A549 (cell line): ENCODE measurements around the gene ATG4D. TPM values are rescaled to one million over a fixed set of nuclear protein-coding genes. Genes with fewer than 3 reads are reported as not detected.

Experiments
- ATAC-seq, 2 experiments: fragments of 200-7000 bp in 1 of 2; fragments of >200 bp in 1 of 2; cut with Nextera tagmentation in 1 of 2; cut with Tn5 transposase in 1 of 2; 3 replicates each; pipeline versions ENCODE4 v1.8.0 to v1.9.1; 2018 to 2020; ENCODE audit warnings: mild to moderate bottlenecking in 1 of 2, moderate library complexity in 1 of 2
- CTCF ChIA-PET: fragments of 300-600 bp; sonication (Branson Sonifier 250); formaldehyde crosslinking; extraction: SDS; loops from one replicate; lab custom pipeline; 2021; ENCODE audit warnings: antibody characterized with exemption, inconsistent platforms; lab: Yijun Ruan, JAX
- POLR2A ChIA-PET: fragments of 350-600 bp; formaldehyde crosslinking; extraction: SDS; loops from one replicate; lab custom pipeline; 2021; ENCODE audit warnings: antibody characterized with exemption, inconsistent platforms; lab: Yijun Ruan, JAX
- DNase-seq, 2 experiments: peaks; one replicate each; pipeline versions ENCODE4 v3.0.0 to v3.0.0-alpha.2; 2011 to 2016; ENCODE audit warnings: low read depth in 1 of 2, low spot score in 1 of 2
- FAIRE-seq: peaks from 2 replicates; lab custom pipeline; 2011; peaks lifted over from hg19 to GRCh38; lab: Jason Lieb, UNC
- H3K27ac ChIP-seq, 2 experiments: fragments of >200 bp; sonication (Bioruptor Twin); formaldehyde crosslinking; 3 replicates each; pipeline ENCODE4 v1.5.1; 2016 to 2017
- H3K4me1 ChIP-seq: fragments of >200 bp; sonication (Bioruptor Twin); formaldehyde crosslinking; 3 replicates; pipeline ENCODE4 v1.6.1; 2016
- H3K4me2 ChIP-seq: fragments of >200 bp; sonication (Bioruptor Twin); formaldehyde crosslinking; 3 replicates; pipeline ENCODE4 v1.6.1; 2016
- H3K4me3 ChIP-seq: fragments of >200 bp; sonication (Bioruptor Twin); formaldehyde crosslinking; 3 replicates; pipeline ENCODE4 v1.5.1; 2016
- H3K9me3 ChIP-seq: fragments of >200 bp; sonication (Bioruptor Twin); formaldehyde crosslinking; 3 replicates; pipeline ENCODE4 v1.6.1; 2016
- CEBPB ChIP-seq, 2 experiments: fragments of >200 bp in 1 of 2; sonication (Bioruptor Twin) in 1 of 2; formaldehyde crosslinking in 1 of 2; IDR thresholded peaks; 2 replicates each; pipeline ENCODE4 v1.6.1; 2012 to 2016
- EHMT2 ChIP-seq: fragments of 200-600 bp; sonication (generic); IDR thresholded peaks from 2 replicates; pipeline ENCODE4 v1.6.1; 2016; ENCODE audit warnings: antibody characterized with exemption, low read depth, mild to moderate bottlenecking, moderate library complexity
- ELK1 ChIP-seq: fragments of 150-350 bp; IDR thresholded peaks from 2 replicates; pipeline ENCODE4 v1.6.1; 2014; ENCODE audit warnings: low read depth, mild to moderate bottlenecking, low read length
- EP300 ChIP-seq, 2 experiments: fragments of >200 bp; sonication (Bioruptor Twin); formaldehyde crosslinking; IDR thresholded peaks; 2 replicates in 1 of 2; 3 replicates in 1 of 2; pipeline ENCODE4 v1.6.1; 2016 to 2017
- HDAC2 ChIP-seq: fragments of 200-600 bp; sonication (generic); IDR thresholded peaks from 2 replicates; pipeline ENCODE4 v1.6.1; 2016
- NFE2L2 ChIP-seq: fragments of 150-350 bp; conservative IDR thresholded peaks from 2 replicates; pipeline ENCODE4 v1.6.1; 2014; ENCODE audit warnings: low read length
- POLR2AphosphoS2 ChIP-seq: conservative IDR thresholded peaks from 2 replicates; pipeline ENCODE4 v1.6.1; 2012; ENCODE audit warnings: low read length, improper control_type of control experiment, inconsistent platforms
- RARB ChIP-seq: fragments of 250-450 bp; sonication (Bioruptor Pico); IDR thresholded peaks from 2 replicates; pipeline ENCODE4 v1.8.0; 2021; ENCODE audit warnings: mild to moderate bottlenecking, moderate library complexity
- REST ChIP-seq: fragments of 200-600 bp; sonication (generic); IDR thresholded peaks from 2 replicates; pipeline ENCODE4 v1.6.1; 2016; ENCODE audit warnings: antibody characterized with exemption, mild to moderate bottlenecking, moderate library complexity
- RNF2 ChIP-seq: fragments of 200-600 bp; sonication (generic); IDR thresholded peaks from 2 replicates; pipeline ENCODE4 v1.6.1; 2016; ENCODE audit warnings: low read depth, mild to moderate bottlenecking, antibody characterized with exemption, moderate library complexity, borderline replicate concordance
- ZFP36 ChIP-seq: fragments of 450-650 bp; IDR thresholded peaks from 2 replicates; pipeline ENCODE4 v1.6.1; 2014; ENCODE audit warnings: borderline replicate concordance; ENCODE audit not compliant: partially characterized antibody
- WGBS: methylation state at CpG from one replicate; pipeline ENCODE4 v1.1.6; 2017; ENCODE audit errors: missing lambda C conversion rate; 5-methylcytosine and 5-hydroxymethylcytosine counted together
- polyA plus RNA-seq, 4 experiments: library from polyadenylated mRNA; depleted of rRNA in 3 of 4; stranded (reverse); fragments of >200 nt; fragmentation: RNase III in 1 of 4; extraction: RNeasy Plus Mini Kit Qiagen cat#74134 plus additional on column Dnase treatment in 1 of 4; gene quantifications; 2 replicates in 3 of 4; 3 replicates in 1 of 4; pipeline ENCODE4 v1.2.3, GENCODE V29; 2011 to 2017
- TF ChIP-seq, protein P1 (sequence below): fragments of >200 bp; sonication (Bioruptor Twin); formaldehyde crosslinking; IDR thresholded peaks from 3 replicates; pipeline ENCODE4 v1.6.1; 2016
- TF ChIP-seq, protein P2 (sequence below): fragments of >200 bp; sonication (Bioruptor Twin); formaldehyde crosslinking; IDR thresholded peaks from 2 replicates; pipeline ENCODE4 v1.6.1; 2016

ATG4D gene
- polyA plus RNA-seq, 2 of the 4 experiments (the other 2 are of a cell fraction) = 7.3 to 10.7 TPM

- TF ChIP-seq REST = no peak
- TF ChIP-seq RARB (CRISPR knock-in tag) = no peak
- no peak for TF ChIP-seq EHMT2
- TF ChIP-seq, all 56 proteins: peak for 0
Observed at GRCh38 chr19:10555610-10555973, 11.9 kb downstream of the ATG4D start (continued).

DNA sequence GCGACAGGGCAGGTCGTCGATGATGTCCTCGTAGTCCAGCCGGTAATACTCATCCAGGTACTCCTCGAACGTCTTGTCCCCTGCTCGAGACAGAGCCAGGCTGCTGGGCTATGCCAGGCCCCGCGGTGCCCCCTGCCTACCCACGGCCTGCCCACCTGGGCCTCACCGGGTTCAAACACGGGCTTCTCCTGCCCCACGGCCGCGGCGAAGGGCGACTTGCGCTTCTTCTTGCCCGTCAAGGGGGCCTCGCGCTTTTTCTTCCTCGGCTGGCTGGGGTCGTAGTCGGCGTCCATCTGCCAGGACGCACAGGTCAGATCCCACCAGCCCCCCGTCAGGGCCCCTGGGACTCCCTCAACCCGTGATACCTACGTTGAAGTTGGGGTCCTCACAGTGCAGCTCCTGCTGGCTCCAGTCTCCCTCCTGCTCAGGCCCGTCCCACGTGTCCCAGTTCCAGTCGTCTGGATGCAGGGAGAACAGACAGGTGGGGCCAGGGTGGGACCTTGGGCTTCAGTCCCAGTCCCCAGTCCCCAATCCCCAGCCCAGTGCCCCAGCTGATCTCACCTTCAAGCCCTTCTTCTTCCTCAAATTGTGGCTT, 14.0 kb downstream of the ATG4D start:
- POLR2A ChIA-PET = no interaction called here
- no peaks in the 10 kb centered on the region for H3K4me1 ChIP-seq
- no peak for TF ChIP-seq HDAC2
- no peak for TF ChIP-seq NFE2L2
- TF ChIP-seq, protein P1, sequence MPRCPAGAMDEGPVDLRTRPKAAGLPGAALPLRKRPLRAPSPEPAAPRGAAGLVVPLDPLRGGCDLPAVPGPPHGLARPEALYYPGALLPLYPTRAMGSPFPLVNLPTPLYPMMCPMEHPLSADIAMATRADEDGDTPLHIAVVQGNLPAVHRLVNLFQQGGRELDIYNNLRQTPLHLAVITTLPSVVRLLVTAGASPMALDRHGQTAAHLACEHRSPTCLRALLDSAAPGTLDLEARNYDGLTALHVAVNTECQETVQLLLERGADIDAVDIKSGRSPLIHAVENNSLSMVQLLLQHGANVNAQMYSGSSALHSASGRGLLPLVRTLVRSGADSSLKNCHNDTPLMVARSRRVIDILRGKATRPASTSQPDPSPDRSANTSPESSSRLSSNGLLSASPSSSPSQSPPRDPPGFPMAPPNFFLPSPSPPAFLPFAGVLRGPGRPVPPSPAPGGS = no peak
- TF ChIP-seq RNF2 = no peak
- TF ChIP-seq ELK1 = no peak
- TF ChIP-seq, all 56 proteins: peak for 0
- Histone ChIP-seq H3K4me2 (no peak overlapping the region), H3K9me3 (no peaks in the 10 kb centered on the region), H3K4me3 (no peak overlapping the region), H3K27ac (no peak overlapping the region)
- ATAC-seq = no peak; a peak in 1 of 6 replicates
- 95% methylated on average over 33 of the region's 33 CpGs for WGBS
- FAIRE-seq = no peak
- CTCF ChIA-PET = interaction anchor here (1.0 to 2.0 kb wide), 3 partner anchors 14 to 74 kb away, joined by 3 to 6 read pairs (median 4); no protein-coding TSS in a partner anchor
- no peak for DNase-seq

GRCh38 chr19:10560154-10560553, 16.4 kb downstream of the ATG4D start:
- H3K4me1 ChIP-seq = peaks cover 6% of the 10 kb centered on the region; the same call in 1 of the 3 replicates
- ChIA-PET CTCF (interaction anchor here (1.2 kb wide), 1 partner anchor 76 kb away, joined by 5 read pairs; no protein-coding TSS in a partner anchor), POLR2A (no interaction called here)
- FAIRE-seq (no peak), ATAC-seq (no peak), DNase-seq (no peak)
- H3K27ac ChIP-seq = no peak overlapping the region
- no peak overlapping the region for H3K4me3 ChIP-seq
- no peaks in the 10 kb centered on the region for H3K9me3 ChIP-seq
- TF ChIP-seq CEBPB (IDR thresholded peaks at IDR 0.05) (no peak), ELK1 (no peak), POLR2AphosphoS2 (no peak), EP300 (IDR thresholded peaks at IDR 0.05) (no peak), ZFP36 (no peak)
- TF ChIP-seq, protein P2, sequence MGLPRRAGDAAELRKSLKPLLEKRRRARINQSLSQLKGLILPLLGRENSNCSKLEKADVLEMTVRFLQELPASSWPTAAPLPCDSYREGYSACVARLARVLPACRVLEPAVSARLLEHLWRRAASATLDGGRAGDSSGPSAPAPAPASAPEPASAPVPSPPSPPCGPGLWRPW = no peak
- 95% methylated on average over 7 of the region's 7 CpGs for WGBS
- no peak overlapping the region for H3K4me2 ChIP-seq
